ENCODE data around the gene RAB11B.
"Not testable (repeated sequence)": the region's sequence is repeated elsewhere in the genome, so short reads cannot be mapped to it uniquely, and the experiment has no call there.

The RAB11B gene

DNA sequence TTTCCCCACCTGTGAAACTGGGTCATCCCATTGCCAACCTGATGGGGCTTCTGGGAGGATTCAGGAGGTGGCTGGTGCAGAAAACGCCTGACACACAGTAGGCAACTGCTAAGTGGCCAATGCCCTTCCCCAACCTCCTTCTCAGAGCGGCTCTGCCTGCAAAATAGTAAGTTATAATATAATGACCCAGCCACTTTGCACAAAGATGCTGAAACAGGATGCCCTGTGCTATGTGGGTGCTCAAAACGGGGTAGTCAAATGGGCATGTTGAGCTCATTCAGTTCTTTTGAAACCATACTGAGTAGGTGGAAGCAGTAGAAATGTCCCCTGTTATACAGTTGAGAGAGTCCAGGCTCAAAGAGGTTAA, 23.5 kb downstream of the RAB11B start:
- Mint-ChIP-seq H3K27me3 (no peaks in the 10 kb centered on the region), H3K36me3 (no peaks in the 10 kb centered on the region), H3K4me3 (peak overlapping the region; percentile 53), H3K27ac (no peak overlapping the region), H3K9me3 (no peaks in the 10 kb centered on the region), H3K4me1 (peaks cover 6% of the 10 kb centered on the region)
- ATAC-seq (ENCODE audit: low read depth) = no peak
- no peak for DNase-seq (ENCODE audit: low spot score in 2 of 2)

DNA sequence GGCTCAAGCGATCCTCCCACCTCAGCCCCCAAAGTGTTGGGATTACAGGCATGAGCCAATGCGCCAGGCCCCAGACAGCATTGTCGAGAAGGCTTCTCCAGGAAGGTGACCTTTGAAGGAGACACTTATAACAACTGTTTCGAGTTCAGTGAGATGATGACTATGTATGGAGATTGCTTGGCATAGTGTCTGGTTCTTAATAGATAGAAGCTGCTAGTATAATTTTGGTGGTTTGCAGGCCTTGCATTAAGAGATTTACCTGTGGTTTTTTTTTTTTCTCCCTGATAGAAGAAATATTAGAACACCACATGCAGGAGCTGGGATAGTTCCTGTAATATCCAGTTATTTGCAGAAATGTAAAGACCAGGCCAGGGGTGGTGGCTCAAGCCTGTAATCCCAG, 26.6 kb downstream of the RAB11B start:
- DNase-seq (ENCODE audit: low spot score in 2 of 2) (no peak), ATAC-seq (ENCODE audit: low read depth) (no peak)
- Mint-ChIP-seq H3K4me1 (peaks cover 3% of the 10 kb centered on the region), H3K27ac (no peak overlapping the region), H3K4me3 (no peak overlapping the region), H3K27me3 (no peaks in the 10 kb centered on the region), H3K9me3 (no peaks in the 10 kb centered on the region), H3K36me3 (no peaks in the 10 kb centered on the region)

DNA sequence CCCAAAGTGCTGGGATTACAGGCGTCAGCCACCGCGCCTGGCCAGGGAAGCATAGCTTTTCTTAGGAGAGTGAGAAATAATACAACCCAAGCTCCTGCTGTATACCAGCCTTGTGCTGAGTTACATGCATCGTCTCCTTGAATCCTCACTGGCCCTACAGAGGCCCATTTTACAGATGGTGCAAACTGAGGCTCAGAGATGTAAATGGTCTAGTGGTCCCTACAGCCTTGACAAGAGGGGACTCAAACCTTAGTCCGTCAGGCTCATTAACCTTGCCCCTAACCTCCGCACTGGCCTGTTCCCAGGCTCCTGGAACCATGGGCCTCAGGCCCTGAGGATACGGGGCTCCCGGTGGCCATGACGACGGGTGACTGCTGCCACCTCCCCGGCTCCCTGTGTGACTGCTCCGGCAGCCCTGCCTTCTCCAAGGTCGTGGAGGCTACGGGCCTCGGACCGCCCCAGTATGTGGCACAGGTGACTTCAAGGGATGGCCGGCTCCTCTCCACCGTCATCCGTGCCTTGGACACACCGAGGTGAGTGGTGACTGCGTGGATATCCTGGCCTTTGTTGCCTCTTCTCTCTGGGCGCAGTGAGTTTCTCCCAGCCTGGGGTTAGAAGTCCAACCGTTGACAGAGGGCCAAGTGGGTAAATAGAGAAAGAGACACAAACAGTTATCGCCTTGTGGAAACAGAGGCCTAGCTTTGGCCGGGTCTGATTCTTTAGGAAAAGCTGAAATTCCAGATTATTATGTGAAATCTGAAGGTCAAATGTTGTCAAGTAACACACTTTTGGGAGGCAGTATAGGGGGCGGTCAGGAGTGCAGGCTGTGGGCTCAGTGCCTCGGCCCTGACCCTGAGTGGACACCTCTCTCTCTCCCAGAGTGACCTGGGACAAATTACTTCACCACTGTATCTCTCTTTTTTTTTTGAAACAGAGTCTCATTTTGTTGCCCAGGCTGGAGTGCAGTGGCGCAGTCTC, 31.6 kb downstream of the RAB11B start:
- Mint-ChIP-seq H3K4me1 (no peaks in the 10 kb centered on the region), H3K27me3 (no peaks in the 10 kb centered on the region), H3K4me3 (no peak overlapping the region), H3K36me3 (peaks cover 2% of the 10 kb centered on the region), H3K9me3 (no peaks in the 10 kb centered on the region), H3K27ac (no peak overlapping the region)
- DNase-seq (ENCODE audit: low spot score in 2 of 2) (no peak), ATAC-seq (ENCODE audit: low read depth) (no peak)

DNA sequence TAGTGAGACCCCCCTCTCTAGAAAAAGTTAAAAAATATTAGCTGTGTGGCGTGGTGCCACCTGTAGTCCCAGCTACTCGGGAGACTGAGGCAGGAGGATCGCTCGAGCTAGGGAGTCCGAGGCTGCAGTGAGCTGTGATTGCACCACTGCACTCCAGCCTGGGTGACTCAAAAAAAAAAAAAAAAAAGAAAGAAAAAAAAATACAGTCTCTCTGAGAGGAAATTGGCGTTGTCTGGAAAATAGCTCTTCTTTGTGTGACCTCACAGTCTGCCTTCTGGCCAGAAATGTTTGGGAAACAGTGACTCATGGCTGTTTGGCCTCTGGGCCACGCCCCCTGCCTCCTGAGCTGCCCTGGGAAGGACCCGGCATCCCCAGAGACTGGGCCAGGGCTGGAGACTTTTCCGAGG, 33.7 kb downstream of the RAB11B start:
- DNase-seq (ENCODE audit: low spot score in 2 of 2) (no peak), ATAC-seq (ENCODE audit: low read depth) (no peak)
- Mint-ChIP-seq H3K4me1 (no peaks in the 10 kb centered on the region), H3K27ac (no peak overlapping the region), H3K36me3 (peaks cover 9% of the 10 kb centered on the region), H3K27me3 (no peaks in the 10 kb centered on the region), H3K4me3 (no peak overlapping the region), H3K9me3 (no peaks in the 10 kb centered on the region)

DNA sequence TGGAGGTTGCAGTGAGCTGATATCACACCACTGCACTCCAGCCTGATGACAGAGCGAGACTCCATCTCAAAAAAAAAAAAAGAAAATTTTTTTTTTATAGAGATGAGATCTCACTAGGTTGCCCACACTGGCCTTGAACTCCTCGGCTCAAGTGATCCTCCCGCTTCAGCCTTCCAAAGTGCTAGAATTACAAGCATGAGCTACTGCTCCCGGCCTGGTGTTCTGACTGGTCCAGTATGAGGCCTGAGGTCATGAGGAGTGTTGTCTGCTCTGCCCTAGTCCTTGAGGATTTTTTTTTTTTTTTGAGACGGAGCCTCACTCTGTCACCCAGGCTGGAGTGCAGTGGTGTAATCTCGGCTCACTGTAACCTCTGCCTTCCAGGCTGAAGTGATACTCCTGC, 35.2 kb downstream of the RAB11B start:
- H3K27ac Mint-ChIP-seq; H3K9me3 Mint-ChIP-seq; ATAC-seq (ENCODE audit: low read depth); H3K4me3 Mint-ChIP-seq; H3K27me3 Mint-ChIP-seq; DNase-seq (ENCODE audit: low spot score in 2 of 2); H3K4me1 Mint-ChIP-seq: not testable (repeated sequence)
- peaks cover 13% of the 10 kb centered on the region for H3K36me3 Mint-ChIP-seq

DNA sequence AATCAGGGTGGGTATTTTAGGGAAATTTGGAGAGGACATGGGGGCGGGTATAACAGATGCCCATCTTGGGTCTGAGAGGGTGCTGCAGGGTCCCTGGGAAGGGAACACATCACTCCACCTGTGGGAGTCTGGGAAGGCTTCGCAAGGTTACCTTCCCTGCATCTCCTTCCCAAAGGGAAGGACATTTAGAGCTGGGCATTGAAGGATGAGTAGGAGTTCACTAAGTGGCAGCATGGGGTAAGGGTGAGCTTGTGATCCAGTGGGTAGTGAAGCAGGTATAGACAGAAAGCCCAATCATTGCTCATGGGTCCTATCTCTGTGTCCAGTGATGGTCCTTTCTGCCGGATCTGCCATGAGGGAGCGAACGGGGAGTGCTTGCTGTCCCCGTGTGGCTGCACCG, 36.1 kb downstream of the RAB11B start:
- DNase-seq (ENCODE audit: low spot score in 2 of 2) (no peak), ATAC-seq (ENCODE audit: low read depth) (no peak)
- peaks cover 16% of the 10 kb centered on the region for H3K36me3 Mint-ChIP-seq
- H3K4me3 Mint-ChIP-seq = no peak overlapping the region
- H3K4me1 Mint-ChIP-seq = no peaks in the 10 kb centered on the region
- no peak overlapping the region for H3K27ac Mint-ChIP-seq
- H3K27me3 Mint-ChIP-seq = no peaks in the 10 kb centered on the region
- H3K9me3 Mint-ChIP-seq = no peaks in the 10 kb centered on the region

DNA sequence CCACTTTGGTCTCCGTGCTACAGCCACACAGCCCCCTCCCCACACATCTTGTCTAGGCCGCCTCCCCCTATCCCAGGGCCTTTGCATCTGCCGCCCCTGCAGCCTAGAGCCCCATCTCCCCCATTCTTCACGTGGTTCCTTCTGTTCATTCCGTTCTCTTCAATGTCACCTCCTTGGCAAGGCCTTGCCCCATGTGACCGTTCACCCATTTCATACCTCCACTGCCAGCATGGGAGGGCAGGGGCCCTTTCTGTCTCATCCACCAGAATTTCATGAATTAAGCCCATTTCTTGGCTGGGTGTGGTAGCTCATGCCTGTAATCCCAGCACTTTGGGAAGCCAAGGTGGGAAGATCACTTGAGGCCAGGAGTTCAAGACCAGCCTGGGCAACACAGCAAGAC, 38.9 kb downstream of the RAB11B start:
- no peak for ATAC-seq (ENCODE audit: low read depth)
- Mint-ChIP-seq H3K4me3 (no peak overlapping the region), H3K4me1 (no peaks in the 10 kb centered on the region), H3K27me3 (no peaks in the 10 kb centered on the region), H3K36me3 (peaks cover 13% of the 10 kb centered on the region), H3K27ac (no peak overlapping the region), H3K9me3 (no peaks in the 10 kb centered on the region)
- no peak for DNase-seq (ENCODE audit: low spot score in 2 of 2)

DNA sequence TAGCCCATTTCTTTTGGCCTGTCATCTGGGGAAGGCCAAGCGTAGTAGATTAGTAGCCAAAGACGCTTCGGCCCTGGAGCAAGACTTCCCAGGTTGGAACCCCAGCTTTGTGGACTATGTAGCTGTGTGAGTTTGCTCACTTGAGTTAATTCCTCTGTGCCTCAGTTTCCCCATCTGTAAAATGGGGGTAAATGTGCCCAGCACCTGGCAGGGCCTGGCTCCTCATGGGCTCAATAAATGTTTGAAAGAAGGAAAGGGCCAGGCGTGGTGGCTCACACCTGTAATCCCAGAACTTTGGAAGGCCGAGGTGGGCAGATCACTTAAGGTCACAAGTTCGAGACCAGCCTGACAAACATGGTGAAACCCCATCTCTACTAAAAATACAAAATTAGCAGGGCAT, 39.7 kb downstream of the RAB11B start:
- no peaks in the 10 kb centered on the region for H3K9me3 Mint-ChIP-seq
- H3K27me3 Mint-ChIP-seq = no peaks in the 10 kb centered on the region
- H3K4me1 Mint-ChIP-seq = no peaks in the 10 kb centered on the region
- no peak overlapping the region for H3K4me3 Mint-ChIP-seq
- H3K27ac Mint-ChIP-seq = no peak overlapping the region
- DNase-seq (ENCODE audit: low spot score in 2 of 2) = no peak
- H3K36me3 Mint-ChIP-seq = peaks cover 13% of the 10 kb centered on the region
- no peak for ATAC-seq (ENCODE audit: low read depth)

DNA sequence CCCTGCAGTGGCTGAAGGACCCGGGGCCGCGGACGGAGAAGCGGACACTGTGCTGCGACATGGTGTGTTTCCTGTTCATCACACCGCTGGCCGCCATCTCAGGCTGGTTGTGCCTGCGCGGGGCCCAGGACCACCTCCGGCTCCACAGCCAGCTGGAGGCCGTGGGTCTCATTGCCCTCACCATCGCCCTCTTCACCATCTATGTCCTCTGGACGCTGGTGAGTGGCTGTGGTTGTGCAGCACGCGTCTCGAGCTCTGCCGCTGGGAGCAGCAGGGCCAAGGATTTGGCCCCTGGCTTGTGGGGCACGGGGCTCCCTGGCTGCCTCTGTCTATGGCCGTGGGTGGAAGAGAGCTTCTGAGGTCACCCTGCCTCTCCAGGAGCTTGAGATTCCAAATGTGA, 40.5 kb downstream of the RAB11B start:
- no peaks in the 10 kb centered on the region for H3K9me3 Mint-ChIP-seq
- peaks cover 16% of the 10 kb centered on the region for H3K36me3 Mint-ChIP-seq
- DNase-seq (ENCODE audit: low spot score in 2 of 2) (no peak), ATAC-seq (ENCODE audit: low read depth) (no peak)
- no peaks in the 10 kb centered on the region for H3K27me3 Mint-ChIP-seq
- H3K4me1 Mint-ChIP-seq = peaks cover 3% of the 10 kb centered on the region
- no peak overlapping the region for H3K27ac Mint-ChIP-seq
- no peak overlapping the region for H3K4me3 Mint-ChIP-seq

DNA sequence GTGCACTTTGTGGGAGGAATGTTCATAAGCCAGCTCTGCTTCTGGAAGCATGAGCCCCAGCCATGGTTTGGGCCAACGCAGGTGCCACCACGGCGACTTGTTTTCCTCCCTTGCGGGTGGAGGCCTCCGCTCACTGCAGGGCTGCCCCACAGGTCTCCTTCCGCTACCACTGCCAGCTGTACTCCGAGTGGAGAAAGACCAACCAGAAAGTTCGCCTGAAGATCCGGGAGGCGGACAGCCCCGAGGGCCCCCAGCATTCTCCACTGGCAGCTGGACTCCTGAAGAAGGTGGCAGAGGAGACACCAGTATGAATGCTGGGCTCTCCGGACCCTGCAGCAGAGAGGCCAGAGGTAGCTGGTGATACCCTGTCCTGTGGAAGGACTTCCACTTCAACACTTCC, 48.1 kb downstream of the RAB11B start:
- no peaks in the 10 kb centered on the region for H3K27me3 Mint-ChIP-seq
- no peaks in the 10 kb centered on the region for H3K9me3 Mint-ChIP-seq
- ATAC-seq (ENCODE audit: low read depth) (no peak), DNase-seq (ENCODE audit: low spot score in 2 of 2) (no peak)
- peaks cover 7% of the 10 kb centered on the region for H3K4me1 Mint-ChIP-seq
- H3K4me3 Mint-ChIP-seq = no peak overlapping the region
- H3K36me3 Mint-ChIP-seq = peaks cover 5% of the 10 kb centered on the region
- H3K27ac Mint-ChIP-seq = no peak overlapping the region

DNA sequence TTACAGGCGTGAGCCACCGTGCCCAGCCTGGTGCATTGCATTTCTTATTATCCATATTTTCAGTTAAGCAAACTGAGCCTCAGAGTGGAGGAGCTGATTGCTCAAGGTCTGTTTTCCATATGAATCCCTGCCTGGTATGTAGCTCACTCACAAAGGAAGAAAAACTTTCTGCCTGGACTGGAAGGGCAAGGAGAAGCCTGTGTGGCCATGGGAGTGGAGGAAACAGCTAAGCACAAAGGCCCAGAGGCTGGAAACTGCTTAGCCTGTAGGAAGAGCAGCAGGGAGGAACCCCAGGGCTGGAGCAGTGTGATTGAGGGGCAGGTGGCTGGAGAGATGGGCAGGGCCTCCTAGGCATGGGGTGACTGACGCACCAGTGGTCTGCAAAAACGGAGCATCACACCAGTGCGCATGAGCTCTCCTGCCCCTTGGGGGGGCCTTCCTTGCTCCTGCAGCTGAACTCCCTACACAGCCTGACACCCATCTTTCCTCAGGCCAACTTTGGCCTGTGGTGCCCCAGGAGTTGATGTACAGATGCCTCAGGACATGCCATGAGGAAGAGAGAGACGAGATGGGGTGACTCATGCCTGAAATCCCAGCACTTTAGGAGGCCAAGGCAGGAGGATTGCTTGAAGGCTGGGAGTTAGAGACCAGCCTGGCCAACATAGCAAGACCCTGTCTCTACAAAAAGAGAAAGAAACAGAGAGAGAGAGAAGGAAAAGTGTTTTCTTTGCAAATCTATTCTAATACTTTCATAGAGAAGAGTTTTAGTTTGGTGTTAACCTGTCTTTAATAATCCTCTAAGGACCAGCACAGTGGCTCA, 51.8 kb downstream of the RAB11B start:
- no peak overlapping the region for H3K27ac Mint-ChIP-seq

DNA sequence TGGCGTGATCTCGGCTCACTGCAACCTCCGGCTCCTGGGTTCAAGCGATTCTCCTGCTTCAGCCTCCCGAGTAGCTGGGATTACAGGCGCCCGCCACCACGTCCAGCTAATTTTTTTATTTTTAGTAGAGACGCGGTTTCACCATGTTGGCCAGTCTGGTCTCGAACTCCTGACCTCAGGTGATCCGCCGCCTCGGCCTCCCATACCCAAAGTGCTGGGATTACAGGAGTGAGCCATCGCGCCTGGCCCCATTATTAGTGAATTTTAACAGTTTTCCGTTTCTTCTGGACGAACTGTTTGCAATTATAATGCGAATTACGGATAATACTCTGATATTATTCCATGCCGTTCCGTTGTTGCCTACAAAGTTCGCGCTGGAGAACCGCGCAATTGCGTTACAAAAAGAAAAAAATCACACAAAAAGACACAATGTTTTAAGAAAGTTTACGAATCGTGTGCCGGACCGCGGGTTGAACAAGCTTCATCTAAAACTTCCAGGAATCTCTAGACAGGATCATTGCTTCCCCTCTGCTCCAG, 54.0 kb downstream of the RAB11B start:
- H3K36me3 Mint-ChIP-seq; H3K9me3 Mint-ChIP-seq; ATAC-seq (ENCODE audit: low read depth); H3K27me3 Mint-ChIP-seq; DNase-seq (ENCODE audit: low spot score in 2 of 2): not testable (repeated sequence)
- Mint-ChIP-seq H3K4me3 (peak overlapping the region; percentile 91), H3K27ac (peak overlapping the region; percentile 94), H3K4me1 (peaks cover 24% of the 10 kb centered on the region)

More for the DNA sequence above, 51.8 kb downstream of the RAB11B start:
- Mint-ChIP-seq H3K4me3 (no peak overlapping the region), H3K4me1 (peaks cover 10% of the 10 kb centered on the region), H3K9me3 (no peaks in the 10 kb centered on the region), H3K27me3 (no peaks in the 10 kb centered on the region), H3K36me3 (peaks cover 3% of the 10 kb centered on the region)
- ATAC-seq (ENCODE audit: low read depth) = no peak
- DNase-seq (ENCODE audit: low spot score in 2 of 2) = no peak

DNA sequence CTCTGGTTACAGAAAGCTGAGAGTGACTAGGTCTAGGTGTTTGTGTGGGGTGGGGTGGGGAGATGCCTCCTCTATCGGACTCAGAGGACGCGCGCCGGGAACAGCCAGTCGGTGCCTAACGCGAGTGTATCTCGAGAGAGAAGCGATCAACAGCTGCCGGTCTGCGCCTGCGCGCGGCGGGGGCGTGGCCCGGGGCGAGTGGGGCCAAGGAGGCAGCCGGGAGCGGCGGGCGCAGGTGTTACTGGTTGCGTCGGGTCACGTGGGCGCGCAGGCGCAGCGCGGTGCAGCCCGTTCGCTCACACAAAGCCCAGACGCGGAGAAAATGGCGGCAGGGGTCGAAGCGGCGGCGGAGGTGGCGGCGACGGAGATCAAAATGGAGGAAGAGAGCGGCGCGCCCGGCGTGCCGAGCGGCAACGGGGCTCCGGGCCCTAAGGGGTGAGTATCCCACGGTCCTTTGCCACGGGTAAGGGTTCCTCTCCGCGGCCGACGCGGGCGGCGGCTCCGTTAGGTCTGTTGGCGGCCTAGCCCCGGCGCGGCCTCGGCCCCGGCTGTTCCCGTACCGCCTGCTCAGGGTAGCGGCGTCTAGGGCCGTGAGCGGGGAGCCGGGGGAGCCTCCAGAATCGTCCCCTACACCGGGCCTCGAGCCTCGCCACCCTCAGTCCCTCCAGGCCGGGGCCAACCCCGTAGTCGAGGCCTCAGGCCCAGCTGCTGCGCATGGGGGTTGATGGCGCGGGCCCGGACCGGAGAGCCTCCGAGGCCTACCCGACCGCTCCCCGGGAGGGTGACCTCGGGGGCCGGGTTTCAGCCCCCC, 54.7 kb downstream of the RAB11B start, which contains the start of gene HNRNPM:
HNRNPM (plus strand) TSS at position 299 of the 811 bp plus-strand sequence; CDS start at position 323, 24 bp downstream.
- peak within 1 kb of the TSS; percentile 94 for H3K27ac Mint-ChIP-seq
- peaks cover 26% of the 10 kb centered on the region for H3K4me1 Mint-ChIP-seq
- DNase-seq (ENCODE audit: low spot score in 2 of 2) (peak; percentile 99 to 100), ATAC-seq (ENCODE audit: low read depth) (peak; percentile 91)
- H3K36me3 Mint-ChIP-seq = peaks cover 7% of the 10 kb centered on the region
- no peaks in the 10 kb centered on the region for H3K9me3 Mint-ChIP-seq
- no peaks in the 10 kb centered on the region for H3K27me3 Mint-ChIP-seq
- H3K4me3 Mint-ChIP-seq = peak within 1 kb of the TSS; percentile 91

Data from memory B cell (primary cell).